Keratinocyte (primary cell): ENCODE results near the gene COTL1. TPM values are rescaled to one million over a fixed set of nuclear protein-coding genes. Genes with fewer than 3 reads are reported as not detected.

Source experiments
- DNase-seq: peaks from one replicate; pipeline ENCODE4 v3.0.0-alpha.2; 2011; ENCODE audit warnings: low read depth, missing footprints, low spot score
- FAIRE-seq: peaks from 2 replicates; lab custom pipeline; 2011; peaks lifted over from hg19 to GRCh38; lab: Jason Lieb, UNC
- H2AFZ ChIP-seq: 2 replicates; pipeline ENCODE4 v1.6.0; 2012; ENCODE audit warnings: low read length, control low read depth, inconsistent platforms; ENCODE audit not compliant: control insufficient read depth
- H3K27ac ChIP-seq: 2 replicates; pipeline ENCODE4 v1.5.1; 2011; ENCODE audit warnings: low read length; ENCODE audit not compliant: control insufficient read depth, insufficient read depth
- H3K27me3 ChIP-seq: 3 replicates; pipeline ENCODE4 v1.6.0; 2011; ENCODE audit warnings: low read length; ENCODE audit not compliant: control insufficient read depth, insufficient read depth; ENCODE audit errors: extremely low read depth
- H3K36me3 ChIP-seq, 2 experiments: 2 replicates in 1 of 2; 3 replicates in 1 of 2; pipeline ENCODE4 v1.5.1; 2011; ENCODE audit warnings: low read length in 2 of 2, mild to moderate bottlenecking in 1 of 2; ENCODE audit not compliant: control insufficient read depth in 2 of 2, insufficient read depth in 2 of 2; ENCODE audit errors: extremely low read depth in 1 of 2
- H3K4me1 ChIP-seq: 3 replicates; pipeline ENCODE4 v1.5.1; 2011; ENCODE audit warnings: low read length; ENCODE audit not compliant: control insufficient read depth, insufficient read depth; ENCODE audit errors: extremely low read depth
- H3K4me2 ChIP-seq: 3 replicates; pipeline ENCODE4 v1.6.0; 2011; ENCODE audit warnings: low read depth, low read length; ENCODE audit not compliant: control insufficient read depth, insufficient read depth; ENCODE audit errors: extremely low read depth
- H3K4me3 ChIP-seq, 3 experiments: fragments of 200-600 bp in 1 of 3; sonication (generic) in 1 of 3; 2 replicates in 2 of 3; 3 replicates in 1 of 3; pipeline ENCODE4 v1.5.1; 2011 to 2016; ENCODE audit warnings: low read length in 3 of 3, mild to moderate bottlenecking in 3 of 3, control low read depth in 2 of 3, inconsistent platforms in 1 of 3, low read depth in 1 of 3, mixed read lengths in 1 of 3, mixed run types in 1 of 3, moderate library complexity in 1 of 3; ENCODE audit not compliant: control insufficient read depth in 2 of 3, insufficient read depth in 2 of 3; ENCODE audit errors: extremely low read depth in 1 of 3
- H3K79me2 ChIP-seq: 2 replicates; pipeline ENCODE4 v1.6.0; 2012; ENCODE audit warnings: low read length; ENCODE audit not compliant: control insufficient read depth, insufficient read depth
- H3K9ac ChIP-seq: 3 replicates; pipeline ENCODE4 v1.6.0; 2011; ENCODE audit warnings: low read length; ENCODE audit not compliant: control insufficient read depth, insufficient read depth; ENCODE audit errors: extremely low read depth
- H3K9me1 ChIP-seq: 3 replicates; pipeline ENCODE4 v1.6.0; 2011; ENCODE audit warnings: low read length; ENCODE audit not compliant: control insufficient read depth, insufficient read depth; ENCODE audit errors: extremely low read depth
- H3K9me3 ChIP-seq: 2 replicates; pipeline ENCODE4 v1.5.1; 2012; ENCODE audit warnings: low read depth, low read length; ENCODE audit not compliant: control insufficient read depth
- H4K20me1 ChIP-seq: 3 replicates; pipeline ENCODE4 v1.6.0; 2011; ENCODE audit warnings: low read length; ENCODE audit not compliant: control insufficient read depth, insufficient read depth; ENCODE audit errors: extremely low read depth
- EZH2 ChIP-seq: IDR thresholded peaks from one replicate; pipeline ENCODE4 v1.6.1; 2012; ENCODE audit warnings: inconsistent platforms, mild to moderate bottlenecking, low read length, moderate library complexity
- dilution Hi-C: fragments of 300-500 bp; cut with MboI; formaldehyde crosslinking; loops from one replicate; pipeline ENCODE4 v1.7.0; 2020; ENCODE audit warnings: low sequenced_read_pairs; ENCODE audit not compliant: extremely low pct_ligation_motif_present
- polyA plus RNA-seq, 5 experiments: library from polyadenylated mRNA; depleted of rRNA in 3 of 5; stranded (reverse) in 3 of 5; stranded (forward) in 1 of 5; unstranded in 1 of 5; fragments of >200 nt; gene quantifications; 1 replicate in 1 of 5; 2 replicates in 3 of 5; 3 replicates in 1 of 5; pipeline versions ENCODE4 v1.2.1 to v1.2.3, GENCODE V29; 2011 to 2012; ENCODE audit warnings: missing spikeins in 2 of 5, low read depth in 1 of 5, low replicate concordance in 1 of 5
- TF ChIP-seq, protein P1 (sequence below), 3 experiments: IDR thresholded peaks in 1 of 3; conservative IDR thresholded peaks in 1 of 3; optimal IDR thresholded peaks in 1 of 3; 2 replicates in 2 of 3; 3 replicates in 1 of 3; pipeline versions ENCODE3 to v1.5.1; 2011; ENCODE audit warnings: low read length in 3 of 3, mild to moderate bottlenecking in 3 of 3, moderate library complexity in 2 of 3, control low read depth in 1 of 3, inconsistent platforms in 1 of 3; ENCODE audit not compliant: insufficient read depth in 2 of 3; ENCODE audit errors: extremely low read depth in 1 of 3

COTL1 gene
- polyA plus RNA-seq, 1 donor (not counting 4 experiments of a cell fraction or from before 2014, with no cell fraction given): 116 TPM

DNA sequence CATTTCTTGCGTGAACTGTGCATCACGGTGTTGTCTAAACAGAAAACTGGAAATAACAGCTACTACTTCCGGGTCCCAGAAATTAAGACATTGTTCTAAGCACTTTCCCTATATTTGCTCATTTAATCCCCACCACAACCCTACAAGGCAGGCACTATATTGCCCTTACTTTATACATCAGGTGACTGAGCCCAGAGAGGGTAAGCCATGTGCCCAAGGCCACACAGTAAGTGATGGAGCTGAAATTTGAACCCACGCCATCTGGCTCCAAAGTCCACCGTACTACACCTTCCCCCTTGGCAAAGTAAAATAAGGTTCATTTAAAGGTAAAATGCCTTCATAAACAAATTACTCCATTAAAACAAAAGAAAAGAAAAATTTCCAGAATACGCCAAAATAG is 33.2 kb downstream of the COTL1 start:
- peaks cover 68% of the 10 kb centered on the region for H3K79me2 ChIP-seq
- no peak overlapping the region for H2AFZ ChIP-seq
- no peak overlapping the region for H3K4me3 ChIP-seq
- peaks cover 22% of the 10 kb centered on the region for H4K20me1 ChIP-seq
- no peak for FAIRE-seq
- no peak for DNase-seq
- TF ChIP-seq, protein P1, sequence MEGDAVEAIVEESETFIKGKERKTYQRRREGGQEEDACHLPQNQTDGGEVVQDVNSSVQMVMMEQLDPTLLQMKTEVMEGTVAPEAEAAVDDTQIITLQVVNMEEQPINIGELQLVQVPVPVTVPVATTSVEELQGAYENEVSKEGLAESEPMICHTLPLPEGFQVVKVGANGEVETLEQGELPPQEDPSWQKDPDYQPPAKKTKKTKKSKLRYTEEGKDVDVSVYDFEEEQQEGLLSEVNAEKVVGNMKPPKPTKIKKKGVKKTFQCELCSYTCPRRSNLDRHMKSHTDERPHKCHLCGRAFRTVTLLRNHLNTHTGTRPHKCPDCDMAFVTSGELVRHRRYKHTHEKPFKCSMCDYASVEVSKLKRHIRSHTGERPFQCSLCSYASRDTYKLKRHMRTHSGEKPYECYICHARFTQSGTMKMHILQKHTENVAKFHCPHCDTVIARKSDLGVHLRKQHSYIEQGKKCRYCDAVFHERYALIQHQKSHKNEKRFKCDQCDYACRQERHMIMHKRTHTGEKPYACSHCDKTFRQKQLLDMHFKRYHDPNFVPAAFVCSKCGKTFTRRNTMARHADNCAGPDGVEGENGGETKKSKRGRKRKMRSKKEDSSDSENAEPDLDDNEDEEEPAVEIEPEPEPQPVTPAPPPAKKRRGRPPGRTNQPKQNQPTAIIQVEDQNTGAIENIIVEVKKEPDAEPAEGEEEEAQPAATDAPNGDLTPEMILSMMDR (optimal IDR thresholded peaks at IDR 0.05 in 1 of 3, IDR thresholded peaks at IDR 0.05 in 1 of 3, conservative IDR thresholded peaks at IDR 0.05 in 1 of 3; ENCODE audit: extremely low read depth in 1 of 3, insufficient read depth in 2 of 3, low read length in 3 of 3): no peak
- no peak for TF ChIP-seq EZH2
- peaks cover 2% of the 10 kb centered on the region for H3K9me1 ChIP-seq
- no peak overlapping the region for H3K9ac ChIP-seq
- H3K27me3 ChIP-seq: no peaks in the 10 kb centered on the region
- no peaks in the 10 kb centered on the region for H3K4me1 ChIP-seq
- no peak overlapping the region for H3K27ac ChIP-seq
- no peak overlapping the region for H3K4me2 ChIP-seq
- dilution Hi-C loops: no loop called here
- H3K36me3 ChIP-seq: peaks cover 17 to 24% of the 10 kb centered on the region in 2 experiments
- H3K9me3 ChIP-seq: no peaks in the 10 kb centered on the region

DNA sequence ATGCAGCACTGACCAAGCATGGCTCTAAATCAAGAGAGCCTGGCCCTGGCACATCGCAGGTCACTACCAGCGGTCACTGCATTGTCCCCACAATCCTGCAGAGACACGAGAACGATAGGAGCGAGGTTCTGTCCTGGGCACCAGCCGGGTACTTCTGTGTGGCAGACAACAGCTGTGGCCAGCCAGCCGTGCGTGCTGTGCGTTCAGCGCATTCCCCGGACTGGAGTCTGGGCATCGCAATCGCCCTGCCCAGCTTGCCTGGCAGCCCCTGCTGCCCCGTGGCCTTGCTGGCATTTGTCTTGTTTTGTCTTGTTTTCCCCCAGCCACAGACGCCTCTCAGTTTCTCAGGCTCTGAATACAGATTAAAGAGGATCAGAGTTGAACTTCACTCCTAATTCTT is 33.9 kb downstream of the COTL1 start:
- peaks cover 14 to 23% of the 10 kb centered on the region in 2 experiments for H3K36me3 ChIP-seq
- no peak overlapping the region for H3K4me3 ChIP-seq
- no peaks in the 10 kb centered on the region for H3K4me1 ChIP-seq
- DNase-seq (no peak), FAIRE-seq (no peak)
- H3K79me2 ChIP-seq: peaks cover 70% of the 10 kb centered on the region
- peaks cover 23% of the 10 kb centered on the region for H4K20me1 ChIP-seq
- no peak overlapping the region for H3K9ac ChIP-seq
- no peaks in the 10 kb centered on the region for H3K9me3 ChIP-seq
- dilution Hi-C loops: no loop called here
- H3K27ac ChIP-seq: no peak overlapping the region
- peaks cover 2% of the 10 kb centered on the region for H3K9me1 ChIP-seq
- no peak overlapping the region for H3K4me2 ChIP-seq
- H3K27me3 ChIP-seq: no peaks in the 10 kb centered on the region
- TF ChIP-seq EZH2: no peak
- TF ChIP-seq, protein P1 (optimal IDR thresholded peaks at IDR 0.05 in 1 of 3, IDR thresholded peaks at IDR 0.05 in 1 of 3, conservative IDR thresholded peaks at IDR 0.05 in 1 of 3; ENCODE audit: extremely low read depth in 1 of 3, insufficient read depth in 2 of 3, low read length in 3 of 3): no peak
- H2AFZ ChIP-seq: no peak overlapping the region
